HEK293T (cell line): ENCODE results near the gene NOTCH1.
"Not testable (repeated sequence)": the region's sequence is repeated elsewhere in the genome, so short reads cannot be mapped to it uniquely, and the experiment has no call there.

Source experiments
- CTCF ChIA-PET: fragments of 350-600 bp; formaldehyde crosslinking; extraction: SDS; loops from one replicate; lab custom pipeline; 2021; ENCODE audit warnings: antibody characterized with exemption, inconsistent platforms; lab: Yijun Ruan, JAX
- POLR2A ChIA-PET: fragments of 350-600 bp; formaldehyde crosslinking; extraction: SDS; loops from one replicate; lab custom pipeline; 2020; ENCODE audit warnings: antibody characterized with exemption, inconsistent platforms; lab: Yijun Ruan, JAX
- DNase-seq: peaks from one replicate; pipeline ENCODE4 v3.0.0; 2012; ENCODE audit warnings: mixed read lengths; ENCODE audit errors: extremely low spot score
- ARNT ChIP-seq: fragments of 450-650 bp; IDR thresholded peaks from 2 replicates; pipeline ENCODE4 v1.6.1; 2017; ENCODE audit warnings: mild to moderate bottlenecking
- BHLHE40 ChIP-seq: fragments of 450-650 bp; IDR thresholded peaks from 2 replicates; pipeline ENCODE4 v1.6.1; 2016; ENCODE audit warnings: mild to moderate bottlenecking, moderate library complexity, borderline replicate concordance
- CTBP1 ChIP-seq: fragments of 450-650 bp; IDR thresholded peaks from 2 replicates; pipeline ENCODE4 v1.6.1; 2016; ENCODE audit warnings: borderline replicate concordance
- ELF4 ChIP-seq: fragments of 450-650 bp; IDR thresholded peaks from 2 replicates; pipeline ENCODE4 v1.6.1; 2017; ENCODE audit warnings: antibody characterized with exemption
- FOXA1 ChIP-seq: fragments of 450-650 bp; IDR thresholded peaks from 2 replicates; pipeline ENCODE4 v1.6.1; 2016; ENCODE audit warnings: mild to moderate bottlenecking
- FOXK2 ChIP-seq: fragments of 450-650 bp; IDR thresholded peaks from 2 replicates; pipeline ENCODE4 v1.6.1; 2016; ENCODE audit warnings: mild to moderate bottlenecking
- FOXM1 ChIP-seq: fragments of 450-650 bp; IDR thresholded peaks from 2 replicates; pipeline ENCODE4 v1.6.1; 2017; ENCODE audit warnings: mild to moderate bottlenecking, borderline replicate concordance
- HDGF ChIP-seq: fragments of 450-650 bp; IDR thresholded peaks from 2 replicates; pipeline ENCODE4 v1.6.1; 2017; ENCODE audit warnings: antibody characterized with exemption, borderline replicate concordance
- L3MBTL2 ChIP-seq: fragments of 450-650 bp; conservative IDR thresholded peaks from 2 replicates; pipeline ENCODE4 v1.6.1; 2016; ENCODE audit warnings: mild to moderate bottlenecking
- LEF1 ChIP-seq: fragments of 450-650 bp; IDR thresholded peaks from 2 replicates; pipeline ENCODE4 v1.6.1; 2017; ENCODE audit warnings: mild to moderate bottlenecking, borderline replicate concordance
- NFRKB ChIP-seq: fragments of 450-650 bp; IDR thresholded peaks from 2 replicates; pipeline ENCODE4 v1.6.1; 2016; ENCODE audit warnings: mild to moderate bottlenecking, moderate library complexity
- PKNOX1 ChIP-seq: fragments of 450-650 bp; IDR thresholded peaks from 2 replicates; pipeline ENCODE4 v1.6.1; 2016
- SP1 ChIP-seq: fragments of 450-650 bp; IDR thresholded peaks from 2 replicates; pipeline ENCODE4 v1.6.1; 2017
- SUZ12 ChIP-seq: fragments of 450-650 bp; IDR thresholded peaks from 2 replicates; pipeline ENCODE4 v1.6.1; 2016; ENCODE audit warnings: mild to moderate bottlenecking
- TARDBP ChIP-seq: fragments of 450-650 bp; IDR thresholded peaks from 2 replicates; pipeline ENCODE4 v1.6.1; 2016
- ZNF384 ChIP-seq: fragments of 450-650 bp; IDR thresholded peaks from 2 replicates; pipeline ENCODE4 v1.6.1; 2016

The NOTCH1 gene

GRCh38 chr9:136562746-136563495 is 17.1 kb upstream of the NOTCH1 start:
- DNase-seq = no peak
- TF ChIP-seq HDGF = no peak
- TF ChIP-seq SP1 = no peak
- no peak for TF ChIP-seq FOXA1
- TF ChIP-seq SUZ12 = no peak
- TF ChIP-seq ARNT = no peak
- no peak for TF ChIP-seq FOXK2
- no peak for TF ChIP-seq TARDBP
- no peak for TF ChIP-seq FOXM1
- no peak for TF ChIP-seq NFRKB
- no peak for TF ChIP-seq ZNF384
- no peak for TF ChIP-seq L3MBTL2
- no peak for TF ChIP-seq PKNOX1
- TF ChIP-seq BHLHE40 = no peak
- TF ChIP-seq ELF4 = no peak
- TF ChIP-seq LEF1 = no peak
- no peak for TF ChIP-seq CTBP1
- CTCF ChIA-PET = no interaction called here
- POLR2A ChIA-PET = no interaction called here

GRCh38 chr9:136561779-136562178 is 15.9 kb upstream of the NOTCH1 start:
- no peak for DNase-seq
- no peak for TF ChIP-seq SP1
- no peak for TF ChIP-seq BHLHE40
- TF ChIP-seq PKNOX1 = no peak
- no peak for TF ChIP-seq ARNT
- no peak for TF ChIP-seq SUZ12
- TF ChIP-seq L3MBTL2 = no peak
- no peak for TF ChIP-seq TARDBP
- TF ChIP-seq FOXA1 = no peak
- TF ChIP-seq HDGF = no peak
- no peak for TF ChIP-seq NFRKB
- no peak for TF ChIP-seq ELF4
- TF ChIP-seq ZNF384 = no peak
- TF ChIP-seq CTBP1 = no peak
- TF ChIP-seq LEF1 = no peak
- no peak for TF ChIP-seq FOXM1
- no peak for TF ChIP-seq FOXK2
- POLR2A ChIA-PET = no interaction called here
- CTCF ChIA-PET = no interaction called here

- ChIA-PET POLR2A (no interaction called here), CTCF (no interaction called here)
- no peak for DNase-seq
- TF ChIP-seq ELF4 (no peak), SUZ12 (no peak), LEF1 (no peak), ZNF384 (no peak), SP1 (no peak)
Observed at GRCh38 chr9:136560586-136560985, 14.7 kb upstream of the NOTCH1 start.

- DNase-seq, POLR2A ChIA-PET, CTCF ChIA-PET: not testable (repeated sequence)
Observed at GRCh38 chr9:136559371-136559770, 13.5 kb upstream of the NOTCH1 start.

- POLR2A ChIA-PET, DNase-seq, CTCF ChIA-PET: not testable (repeated sequence)
Observed at GRCh38 chr9:136558846-136559245, 13.0 kb upstream of the NOTCH1 start.

GRCh38 chr9:136558373-136558772 is 12.5 kb upstream of the NOTCH1 start:
- TF ChIP-seq ARNT (no peak), NFRKB (no peak)
- POLR2A ChIA-PET = no interaction called here
- no peak for DNase-seq
- CTCF ChIA-PET = no interaction called here

- POLR2A ChIA-PET = interaction anchor here (1.0 kb wide), 1 partner anchor 11 kb away, joined by 3 read pairs; the partner anchor contains the start of gene NOTCH1
- CTCF ChIA-PET = no interaction called here
- DNase-seq = no peak
- TF ChIP-seq PKNOX1 = no peak
- TF ChIP-seq TARDBP = no peak
- no peak for TF ChIP-seq LEF1
- no peak for TF ChIP-seq NFRKB
- no peak for TF ChIP-seq HDGF
- no peak for TF ChIP-seq SP1
- no peak for TF ChIP-seq FOXM1
- no peak for TF ChIP-seq L3MBTL2
Observed at GRCh38 chr9:136557036-136557435, 11.2 kb upstream of the NOTCH1 start.
